ENCODE measurements around the gene KATNAL1.

Gene KATNAL1

GRCh38 chr13:30332456-30333143 lies 25.2 kb upstream of the KATNAL1 start:
- no peak for TF ChIP-seq CTCF (IDR thresholded peaks at IDR 0.05; ENCODE audit: extremely low read depth, missing control alignments)

GRCh38 chr13:30331331-30331771 lies 24.0 kb upstream of the KATNAL1 start:
- no peak for TF ChIP-seq CTCF (IDR thresholded peaks at IDR 0.05; ENCODE audit: extremely low read depth, missing control alignments)
- no peak for DNase-seq (ENCODE audit: low spot score)

More at GRCh38 chr13:30332456-30333143, 25.2 kb upstream of the KATNAL1 start:
- peak; percentile 33 for DNase-seq (ENCODE audit: low spot score)

GRCh38 chr13:30329009-30329585 lies 21.7 kb upstream of the KATNAL1 start:
- DNase-seq (ENCODE audit: low spot score): no peak

GRCh38 chr13:30325668-30326067 lies 18.3 kb upstream of the KATNAL1 start:
- no peak for TF ChIP-seq CTCF (IDR thresholded peaks at IDR 0.05; ENCODE audit: extremely low read depth, missing control alignments)

More at GRCh38 chr13:30329009-30329585, 21.7 kb upstream of the KATNAL1 start:
- no peak for TF ChIP-seq CTCF (IDR thresholded peaks at IDR 0.05; ENCODE audit: extremely low read depth, missing control alignments)

GRCh38 chr13:30323524-30323923 lies 16.2 kb upstream of the KATNAL1 start:
- TF ChIP-seq CTCF (IDR thresholded peaks at IDR 0.05; ENCODE audit: extremely low read depth, missing control alignments): no peak
- no peak for DNase-seq (ENCODE audit: low spot score)

More at GRCh38 chr13:30325668-30326067, 18.3 kb upstream of the KATNAL1 start:
- no peak for DNase-seq (ENCODE audit: low spot score)

GRCh38 chr13:30322428-30322827 lies 15.1 kb upstream of the KATNAL1 start:
- TF ChIP-seq CTCF (IDR thresholded peaks at IDR 0.05; ENCODE audit: extremely low read depth, missing control alignments): no peak
- no peak for DNase-seq (ENCODE audit: low spot score)

- DNase-seq (ENCODE audit: low spot score): no peak
- TF ChIP-seq CTCF (IDR thresholded peaks at IDR 0.05; ENCODE audit: extremely low read depth, missing control alignments): no peak
Observed at GRCh38 chr13:30321256-30321655, 13.9 kb upstream of the KATNAL1 start.
